Kidney epithelial cell (primary cell): ENCODE results near the gene SUN1. TPM values are rescaled to one million over a fixed set of nuclear protein-coding genes. Genes with fewer than 3 reads are reported as not detected.
"Not testable (repeated sequence)": the region's sequence is repeated elsewhere in the genome, so short reads cannot be mapped to it uniquely, and the experiment has no call there.

Experiments used
- DNase-seq: peaks from one replicate; pipeline ENCODE4 v3.0.0-alpha.2; 2010; ENCODE audit warnings: low read depth
- H3K27me3 ChIP-seq: 2 replicates; pipeline ENCODE4 v1.6.0; 2011; ENCODE audit warnings: low read length; ENCODE audit not compliant: control insufficient read depth, insufficient read depth
- H3K36me3 ChIP-seq: 2 replicates; pipeline ENCODE4 v1.5.1; 2011; ENCODE audit warnings: low read length; ENCODE audit not compliant: control insufficient read depth, insufficient read depth
- H3K4me3 ChIP-seq: 2 replicates; pipeline ENCODE4 v1.5.1; 2011; ENCODE audit warnings: low read depth, mild to moderate bottlenecking, control low read depth, low read length
- CTCF ChIP-seq: IDR thresholded peaks from 2 replicates; pipeline ENCODE4 v1.5.1; 2011; ENCODE audit warnings: mild to moderate bottlenecking, moderate library complexity, low read length, control low read depth, inconsistent platforms; ENCODE audit not compliant: insufficient read depth, poor library complexity, severe bottlenecking
- total RNA-seq: library from RNA; depleted of rRNA; stranded (reverse); fragments of >200 nt; gene quantifications from 2 replicates; pipeline ENCODE4 v1.2.3, GENCODE V29; 2015

The SUN1 gene
- total RNA-seq, 1 donor from 2014 or later, result 192 TPM

GRCh38 chr7:921581-922333 lies 89.5 kb downstream of the SUN1 start:
- no peaks in the 10 kb centered on the region for H3K36me3 ChIP-seq
- no peak for DNase-seq
- no peak overlapping the region for H3K4me3 ChIP-seq
- peaks cover 2% of the 10 kb centered on the region for H3K27me3 ChIP-seq
- no peak for TF ChIP-seq CTCF

DNA sequence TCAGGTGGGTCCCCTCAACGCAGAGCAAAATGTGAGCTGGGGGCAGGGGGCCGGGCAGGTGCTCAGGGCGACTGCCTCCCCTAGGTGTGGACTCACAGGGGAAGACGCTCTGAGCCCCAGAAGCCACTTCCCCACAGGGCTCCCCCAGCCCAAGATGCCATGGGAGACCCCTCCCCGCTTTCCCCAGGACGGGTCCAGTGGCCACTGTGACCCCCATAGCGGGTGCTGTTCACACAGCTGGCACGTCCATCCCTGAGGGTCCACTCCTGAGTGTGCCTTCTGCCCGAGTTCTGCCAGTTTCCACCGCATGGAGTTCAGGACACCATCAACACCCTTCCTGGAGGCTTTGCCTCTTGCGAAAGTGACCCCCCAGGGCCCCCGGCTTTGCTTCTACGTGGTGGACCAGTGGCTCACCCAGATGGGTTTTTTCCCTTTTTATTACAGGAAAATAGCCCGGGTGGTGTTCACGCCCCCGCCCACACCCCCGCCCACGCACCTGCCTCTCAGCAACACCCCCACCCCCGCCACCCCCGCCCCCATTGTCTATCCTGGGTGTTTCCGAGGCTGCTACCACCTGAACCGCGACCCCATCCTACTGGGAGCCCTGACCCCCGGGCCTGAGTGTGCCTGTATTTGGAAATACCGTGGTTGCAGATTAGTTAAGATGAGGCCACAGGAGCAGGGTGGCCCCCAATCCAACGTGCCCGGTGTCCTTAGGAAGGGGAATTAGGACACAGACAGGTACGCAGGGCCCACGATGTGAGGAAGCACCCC lies 90.2 kb downstream of the SUN1 start:
- no peak for DNase-seq

GRCh38 chr7:923108-924041 lies 91.1 kb downstream of the SUN1 start:
- H3K4me3 ChIP-seq, result no peak overlapping the region

More for the DNA sequence above, 90.2 kb downstream of the SUN1 start:
- Histone ChIP-seq H3K27me3 (peaks cover 2% of the 10 kb centered on the region), H3K4me3 (no peak overlapping the region), H3K36me3 (no peaks in the 10 kb centered on the region)
- no peak for TF ChIP-seq CTCF

DNA sequence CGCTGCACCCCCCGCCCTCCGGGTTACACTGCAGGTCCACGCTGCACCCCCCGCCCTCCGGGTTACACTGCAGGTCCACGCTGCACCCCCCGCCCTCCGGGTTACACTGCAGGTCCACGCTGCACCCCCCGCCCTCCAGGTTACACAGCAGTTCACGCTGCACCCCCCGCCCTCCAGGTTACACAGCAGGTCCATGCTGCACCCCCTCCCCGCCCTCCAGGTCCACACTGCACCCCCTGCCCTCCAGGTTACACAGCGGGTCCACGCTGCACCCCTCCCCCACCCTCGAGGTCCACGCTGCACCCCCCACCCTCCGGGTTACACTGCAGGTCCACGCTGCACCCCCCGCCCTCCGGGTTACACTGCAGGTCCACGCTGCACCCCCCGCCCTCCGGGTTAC lies 91.8 kb downstream of the SUN1 start:
- H3K4me3 ChIP-seq, H3K27me3 ChIP-seq, DNase-seq, H3K36me3 ChIP-seq: not testable (repeated sequence)

More at GRCh38 chr7:923108-924041, 91.1 kb downstream of the SUN1 start:
- no peak for TF ChIP-seq CTCF
- H3K36me3 ChIP-seq, result no peaks in the 10 kb centered on the region
- H3K27me3 ChIP-seq, result peaks cover 2% of the 10 kb centered on the region
- DNase-seq, result no peak

Other genes starting within 250 kb of the SUN1 start
- 59.7 and 70.6 TPM in 2 replicates for gene DNAAF5, start 105.8 kb upstream of the SUN1 start, total RNA-seq
- 23.7 and 23.8 TPM in 2 replicates for gene PRKAR1B, start 105.2 kb upstream of the SUN1 start, total RNA-seq
- 59.6 and 63.1 TPM in 2 replicates for gene GET4, start 44.1 kb downstream of the SUN1 start, total RNA-seq
- gene ADAP1, start 122.2 kb downstream of the SUN1 start, total RNA-seq, result 14.3 and 14.9 TPM in 2 replicates
- gene COX19, start 143.1 kb downstream of the SUN1 start, total RNA-seq, result 14.1 and 15.5 TPM in 2 replicates
- gene CYP2W1, start 150.7 kb downstream of the SUN1 start, total RNA-seq, result 0.75 TPM in 1 of 2 replicates, not detected in the other
- gene GPR146, start 212.1 kb downstream of the SUN1 start, total RNA-seq, result 0.21 TPM in 2 replicates